ENCODE measurements around the gene ELOVL7.

Gene ELOVL7

DNA sequence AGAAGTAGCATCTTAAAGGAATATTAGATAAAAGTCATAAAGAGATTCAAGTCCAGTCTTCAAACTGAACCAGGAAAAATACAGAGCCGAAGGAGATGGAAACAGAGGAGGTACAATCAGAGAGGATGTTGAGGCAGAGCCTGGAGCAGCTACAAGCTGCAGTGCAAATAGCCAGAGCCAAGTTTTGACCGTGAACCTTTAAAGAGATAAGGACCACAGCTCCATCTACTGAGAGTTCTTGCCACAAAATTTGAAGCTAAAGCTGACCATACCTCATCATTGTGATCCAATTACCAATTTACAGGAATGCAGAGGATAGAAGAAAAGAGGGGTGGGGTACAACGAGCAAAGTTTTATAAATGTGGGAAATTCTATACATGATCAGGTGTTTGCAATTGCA is 133.7 kb downstream of the ELOVL7 start:
- FAIRE-seq, result no peak

DNA sequence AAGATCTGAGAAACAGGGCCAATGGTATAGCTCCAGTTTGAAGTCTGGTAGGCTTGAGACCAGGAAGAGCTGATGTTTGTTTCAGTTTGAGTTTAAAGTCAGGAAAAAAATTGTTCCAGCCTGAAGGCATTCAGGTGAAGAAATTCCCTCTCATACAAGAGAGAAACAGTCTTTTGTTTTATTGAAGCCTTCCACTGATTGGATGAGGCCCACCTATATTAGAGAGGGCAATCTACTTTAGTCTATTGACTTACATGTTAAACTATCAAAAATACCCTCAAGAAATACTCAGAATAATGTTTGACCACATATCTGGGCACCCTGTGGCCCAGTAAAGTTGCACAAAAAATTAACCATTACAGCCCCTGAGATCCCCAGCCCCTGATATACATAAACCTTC is 138.9 kb downstream of the ELOVL7 start:
- FAIRE-seq, result no peak

DNA sequence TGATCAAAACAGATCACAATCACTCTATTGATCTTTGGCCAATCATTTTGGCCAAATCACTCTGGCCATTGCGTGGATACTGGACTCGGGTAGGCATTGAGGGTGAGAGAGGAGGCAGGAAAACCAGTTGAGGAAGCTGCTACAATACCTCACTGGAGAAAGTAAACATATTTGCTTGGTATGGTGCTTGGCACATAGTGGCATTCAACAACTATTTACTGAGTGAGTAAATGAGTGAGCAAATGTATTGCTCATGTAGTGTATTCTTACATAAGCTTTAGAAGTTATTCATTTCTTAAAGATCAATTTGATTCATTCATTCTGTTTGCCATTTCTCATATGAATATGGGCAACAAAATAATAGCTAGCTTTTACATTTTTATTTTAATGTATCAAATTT is 140.1 kb downstream of the ELOVL7 start:
- FAIRE-seq, result no peak
